Liver (tissue), 3 donors: ENCODE results near the gene BTBD8.

Source experiments
- EGR1 ChIP-seq, 2 donors: IDR thresholded peaks; 2 replicates each; pipeline ENCODE4 v1.6.1; 2016 to 2018; ENCODE audit warnings: antibody characterized with exemption in 2 of 2, low read depth in 2 of 2
- GABPA ChIP-seq, 2 donors: IDR thresholded peaks in 1 of 2; conservative IDR thresholded peaks in 1 of 2; 2 replicates each; pipeline ENCODE4 v1.6.1; 2016; ENCODE audit warnings: antibody characterized with exemption in 2 of 2, mild to moderate bottlenecking in 1 of 2, moderate library complexity in 1 of 2
- JUND ChIP-seq, 2 donors: IDR thresholded peaks; 2 replicates each; pipeline ENCODE4 v1.6.1; 2016; ENCODE audit warnings: antibody characterized with exemption in 2 of 2
- RAD21 ChIP-seq, 2 donors: IDR thresholded peaks; 2 replicates each; pipeline ENCODE4 v1.6.1; 2016; ENCODE audit warnings: antibody characterized with exemption in 2 of 2, mild to moderate bottlenecking in 2 of 2
- RXRA ChIP-seq, 2 donors: IDR thresholded peaks; 2 replicates each; pipeline ENCODE4 v1.6.1; 2017 to 2018; ENCODE audit warnings: antibody characterized with exemption in 2 of 2, mild to moderate bottlenecking in 1 of 2
- SP1 ChIP-seq: IDR thresholded peaks from 2 replicates; pipeline ENCODE4 v1.6.1; 2018; ENCODE audit warnings: antibody characterized with exemption, mild to moderate bottlenecking
- TAF1 ChIP-seq: conservative IDR thresholded peaks from 2 replicates; pipeline ENCODE4 v1.6.1; 2016; ENCODE audit warnings: antibody characterized with exemption, mild to moderate bottlenecking
- YY1 ChIP-seq: IDR thresholded peaks from 2 replicates; pipeline ENCODE4 v1.6.1; 2016; ENCODE audit warnings: antibody characterized with exemption, mild to moderate bottlenecking
- TF ChIP-seq, protein P1 (sequence below): fragments of 150-350 bp; IDR thresholded peaks from 2 replicates; pipeline ENCODE4 v1.5.1; 2017; ENCODE audit warnings: improper control_type of control experiment, low read depth, low read length; ENCODE audit not compliant: missing input control
- TF ChIP-seq, protein P2 (sequence below): IDR thresholded peaks from 2 replicates; pipeline ENCODE4 v1.6.1; 2016; ENCODE audit warnings: antibody characterized with exemption
- TF ChIP-seq, protein P3 (sequence below): IDR thresholded peaks from 2 replicates; pipeline ENCODE4 v1.6.1; 2016; ENCODE audit warnings: antibody characterized with exemption, mild to moderate bottlenecking
- TF ChIP-seq, protein P4 (sequence below): IDR thresholded peaks from 2 replicates; pipeline ENCODE4 v1.6.1; 2016; ENCODE audit warnings: antibody characterized with exemption
- TF ChIP-seq, protein P5 (sequence below): IDR thresholded peaks from 2 replicates; pipeline ENCODE4 v1.6.1; 2016; ENCODE audit warnings: antibody characterized with exemption
- donor health status: healthy.
- donor health status: healthy.

DNA sequence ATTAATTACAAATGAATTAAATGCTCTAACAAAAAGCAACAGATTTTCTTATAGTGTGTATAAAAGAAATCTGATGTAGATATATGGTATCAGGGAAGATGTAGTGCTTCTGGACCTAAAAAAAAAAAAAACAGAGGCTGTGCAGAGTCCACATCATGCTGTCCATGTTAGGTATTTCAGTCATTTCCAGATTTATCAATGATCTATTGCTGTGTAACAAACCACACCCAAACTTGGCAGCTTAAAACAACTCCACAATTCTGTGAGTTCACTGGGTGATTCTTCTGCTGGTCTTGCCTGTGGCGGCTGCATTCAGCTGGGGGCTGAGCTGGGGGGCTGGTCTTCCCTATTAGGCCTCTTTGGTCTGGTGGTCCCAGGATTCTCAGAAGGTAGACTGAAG is 85.2 kb downstream of the BTBD8 start:
- TF ChIP-seq, protein P1, sequence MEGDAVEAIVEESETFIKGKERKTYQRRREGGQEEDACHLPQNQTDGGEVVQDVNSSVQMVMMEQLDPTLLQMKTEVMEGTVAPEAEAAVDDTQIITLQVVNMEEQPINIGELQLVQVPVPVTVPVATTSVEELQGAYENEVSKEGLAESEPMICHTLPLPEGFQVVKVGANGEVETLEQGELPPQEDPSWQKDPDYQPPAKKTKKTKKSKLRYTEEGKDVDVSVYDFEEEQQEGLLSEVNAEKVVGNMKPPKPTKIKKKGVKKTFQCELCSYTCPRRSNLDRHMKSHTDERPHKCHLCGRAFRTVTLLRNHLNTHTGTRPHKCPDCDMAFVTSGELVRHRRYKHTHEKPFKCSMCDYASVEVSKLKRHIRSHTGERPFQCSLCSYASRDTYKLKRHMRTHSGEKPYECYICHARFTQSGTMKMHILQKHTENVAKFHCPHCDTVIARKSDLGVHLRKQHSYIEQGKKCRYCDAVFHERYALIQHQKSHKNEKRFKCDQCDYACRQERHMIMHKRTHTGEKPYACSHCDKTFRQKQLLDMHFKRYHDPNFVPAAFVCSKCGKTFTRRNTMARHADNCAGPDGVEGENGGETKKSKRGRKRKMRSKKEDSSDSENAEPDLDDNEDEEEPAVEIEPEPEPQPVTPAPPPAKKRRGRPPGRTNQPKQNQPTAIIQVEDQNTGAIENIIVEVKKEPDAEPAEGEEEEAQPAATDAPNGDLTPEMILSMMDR = no peak
- TF ChIP-seq, protein P2, sequence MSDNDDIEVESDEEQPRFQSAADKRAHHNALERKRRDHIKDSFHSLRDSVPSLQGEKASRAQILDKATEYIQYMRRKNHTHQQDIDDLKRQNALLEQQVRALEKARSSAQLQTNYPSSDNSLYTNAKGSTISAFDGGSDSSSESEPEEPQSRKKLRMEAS = no peak
- TF ChIP-seq YY1 (no peak), RXRA (IDR thresholded peaks at IDR 0.05) (no peak), JUND (IDR thresholded peaks at IDR 0.05) (no peak), GABPA (IDR thresholded peaks at IDR 0.05 in 1 of 2, conservative IDR thresholded peaks at IDR 0.05 in 1 of 2) (no peak), SP1 (no peak), RAD21 (IDR thresholded peaks at IDR 0.05) (no peak), EGR1 (IDR thresholded peaks at IDR 0.05; ENCODE audit: low read depth in 2 of 2) (no peak), TAF1 (no peak)
- TF ChIP-seq, protein P3, sequence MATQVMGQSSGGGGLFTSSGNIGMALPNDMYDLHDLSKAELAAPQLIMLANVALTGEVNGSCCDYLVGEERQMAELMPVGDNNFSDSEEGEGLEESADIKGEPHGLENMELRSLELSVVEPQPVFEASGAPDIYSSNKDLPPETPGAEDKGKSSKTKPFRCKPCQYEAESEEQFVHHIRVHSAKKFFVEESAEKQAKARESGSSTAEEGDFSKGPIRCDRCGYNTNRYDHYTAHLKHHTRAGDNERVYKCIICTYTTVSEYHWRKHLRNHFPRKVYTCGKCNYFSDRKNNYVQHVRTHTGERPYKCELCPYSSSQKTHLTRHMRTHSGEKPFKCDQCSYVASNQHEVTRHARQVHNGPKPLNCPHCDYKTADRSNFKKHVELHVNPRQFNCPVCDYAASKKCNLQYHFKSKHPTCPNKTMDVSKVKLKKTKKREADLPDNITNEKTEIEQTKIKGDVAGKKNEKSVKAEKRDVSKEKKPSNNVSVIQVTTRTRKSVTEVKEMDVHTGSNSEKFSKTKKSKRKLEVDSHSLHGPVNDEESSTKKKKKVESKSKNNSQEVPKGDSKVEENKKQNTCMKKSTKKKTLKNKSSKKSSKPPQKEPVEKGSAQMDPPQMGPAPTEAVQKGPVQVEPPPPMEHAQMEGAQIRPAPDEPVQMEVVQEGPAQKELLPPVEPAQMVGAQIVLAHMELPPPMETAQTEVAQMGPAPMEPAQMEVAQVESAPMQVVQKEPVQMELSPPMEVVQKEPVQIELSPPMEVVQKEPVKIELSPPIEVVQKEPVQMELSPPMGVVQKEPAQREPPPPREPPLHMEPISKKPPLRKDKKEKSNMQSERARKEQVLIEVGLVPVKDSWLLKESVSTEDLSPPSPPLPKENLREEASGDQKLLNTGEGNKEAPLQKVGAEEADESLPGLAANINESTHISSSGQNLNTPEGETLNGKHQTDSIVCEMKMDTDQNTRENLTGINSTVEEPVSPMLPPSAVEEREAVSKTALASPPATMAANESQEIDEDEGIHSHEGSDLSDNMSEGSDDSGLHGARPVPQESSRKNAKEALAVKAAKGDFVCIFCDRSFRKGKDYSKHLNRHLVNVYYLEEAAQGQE = no peak
- TF ChIP-seq, protein P4, sequence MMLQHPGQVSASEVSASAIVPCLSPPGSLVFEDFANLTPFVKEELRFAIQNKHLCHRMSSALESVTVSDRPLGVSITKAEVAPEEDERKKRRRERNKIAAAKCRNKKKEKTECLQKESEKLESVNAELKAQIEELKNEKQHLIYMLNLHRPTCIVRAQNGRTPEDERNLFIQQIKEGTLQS = no peak
- TF ChIP-seq, protein P5, sequence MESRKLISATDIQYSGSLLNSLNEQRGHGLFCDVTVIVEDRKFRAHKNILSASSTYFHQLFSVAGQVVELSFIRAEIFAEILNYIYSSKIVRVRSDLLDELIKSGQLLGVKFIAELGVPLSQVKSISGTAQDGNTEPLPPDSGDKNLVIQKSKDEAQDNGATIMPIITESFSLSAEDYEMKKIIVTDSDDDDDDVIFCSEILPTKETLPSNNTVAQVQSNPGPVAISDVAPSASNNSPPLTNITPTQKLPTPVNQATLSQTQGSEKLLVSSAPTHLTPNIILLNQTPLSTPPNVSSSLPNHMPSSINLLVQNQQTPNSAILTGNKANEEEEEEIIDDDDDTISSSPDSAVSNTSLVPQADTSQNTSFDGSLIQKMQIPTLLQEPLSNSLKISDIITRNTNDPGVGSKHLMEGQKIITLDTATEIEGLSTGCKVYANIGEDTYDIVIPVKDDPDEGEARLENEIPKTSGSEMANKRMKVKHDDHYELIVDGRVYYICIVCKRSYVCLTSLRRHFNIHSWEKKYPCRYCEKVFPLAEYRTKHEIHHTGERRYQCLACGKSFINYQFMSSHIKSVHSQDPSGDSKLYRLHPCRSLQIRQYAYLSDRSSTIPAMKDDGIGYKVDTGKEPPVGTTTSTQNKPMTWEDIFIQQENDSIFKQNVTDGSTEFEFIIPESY = no peak
